Activated CD8-positive, alpha-beta memory T cell treated with anti-CD3 and anti-CD28 coated beads for 4 hours (primary cell): Measurements from ENCODE around the gene BARHL2.

Source experiments
- DNase-seq, 2 donors: peaks; one replicate each; pipeline ENCODE4 v3.0.0-alpha.2; 2020; ENCODE audit warnings: low read depth in 2 of 2

The BARHL2 gene

GRCh38 chr1:90724926-90725656 is 8.0 kb upstream of the BARHL2 start:
- DNase-seq: no peak

GRCh38 chr1:90724361-90724760 is 7.3 kb upstream of the BARHL2 start:
- no peak for DNase-seq

GRCh38 chr1:90723590-90724108 is 6.5 kb upstream of the BARHL2 start:
- no peak for DNase-seq

GRCh38 chr1:90722874-90723589 is 5.9 kb upstream of the BARHL2 start:
- no peak for DNase-seq

GRCh38 chr1:90721210-90722194 is 4.4 kb upstream of the BARHL2 start:
- no peak for DNase-seq

- DNase-seq: no peak
These were observed 3.1 kb upstream of the BARHL2 start for GRCh38 chr1:90720145-90720636.

- DNase-seq: no peak
These were observed 2.4 kb upstream of the BARHL2 start for GRCh38 chr1:90719330-90720144.

- no peak for DNase-seq
These were observed 1.6 kb upstream of the BARHL2 start for GRCh38 chr1:90718411-90719329.

- DNase-seq: no peak
These were observed 736 bp upstream of the BARHL2 start for GRCh38 chr1:90717665-90718410.

GRCh38 chr1:90717356-90717664 is 208 bp upstream of the BARHL2 start:
- DNase-seq: no peak

GRCh38 chr1:90716243-90716551 is 905 bp downstream of the BARHL2 start:
- no peak for DNase-seq

GRCh38 chr1:90715309-90715708 is 1.8 kb downstream of the BARHL2 start:
- DNase-seq: no peak

GRCh38 chr1:90714521-90714951 is 2.6 kb downstream of the BARHL2 start:
- DNase-seq: no peak

GRCh38 chr1:90713741-90714509 is 3.2 kb downstream of the BARHL2 start:
- DNase-seq: no peak

- DNase-seq: no peak
These were observed 4.0 kb downstream of the BARHL2 start for GRCh38 chr1:90712915-90713730.

GRCh38 chr1:90712153-90712856 is 4.8 kb downstream of the BARHL2 start:
- no peak for DNase-seq

GRCh38 chr1:90711696-90712095 is 5.4 kb downstream of the BARHL2 start:
- DNase-seq: no peak
